DND-41 (cell line): ENCODE measurements around the gene BRCA2.

Experiments used
- EZH2 ChIP-seq: IDR thresholded peaks from 3 replicates; pipeline ENCODE4 v1.6.1; 2012; ENCODE audit warnings: borderline replicate concordance, low read depth, mild to moderate bottlenecking, moderate library complexity, low read length, inconsistent platforms; ENCODE audit not compliant: severe bottlenecking
- TF ChIP-seq, protein P1 (sequence below): IDR thresholded peaks from 2 replicates; pipeline ENCODE4 v1.5.1; 2012; ENCODE audit warnings: borderline replicate concordance, low read length, moderate library complexity, mild to moderate bottlenecking; ENCODE audit not compliant: poor library complexity, severe bottlenecking; ENCODE audit errors: extremely low read depth

DNA sequence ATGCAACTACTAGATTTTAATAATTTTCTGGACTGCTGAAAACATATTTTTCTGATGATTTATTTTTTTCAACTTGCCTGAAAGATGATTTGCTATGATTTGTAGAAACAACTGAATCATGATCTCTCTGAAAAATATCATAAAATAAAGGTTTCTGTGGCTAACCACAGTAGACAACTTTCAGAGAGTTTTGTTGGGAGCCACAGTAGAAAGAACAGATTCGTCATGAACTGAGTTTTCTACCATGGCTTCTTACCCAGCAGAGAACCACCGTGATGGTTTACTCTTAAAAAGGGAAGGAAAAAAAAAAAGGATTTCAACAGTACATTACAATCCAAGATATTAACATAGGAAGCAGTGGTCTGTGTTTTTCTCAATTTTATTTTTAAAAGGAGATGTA, 18.1 kb upstream of the BRCA2 start:
- TF ChIP-seq, protein P1, sequence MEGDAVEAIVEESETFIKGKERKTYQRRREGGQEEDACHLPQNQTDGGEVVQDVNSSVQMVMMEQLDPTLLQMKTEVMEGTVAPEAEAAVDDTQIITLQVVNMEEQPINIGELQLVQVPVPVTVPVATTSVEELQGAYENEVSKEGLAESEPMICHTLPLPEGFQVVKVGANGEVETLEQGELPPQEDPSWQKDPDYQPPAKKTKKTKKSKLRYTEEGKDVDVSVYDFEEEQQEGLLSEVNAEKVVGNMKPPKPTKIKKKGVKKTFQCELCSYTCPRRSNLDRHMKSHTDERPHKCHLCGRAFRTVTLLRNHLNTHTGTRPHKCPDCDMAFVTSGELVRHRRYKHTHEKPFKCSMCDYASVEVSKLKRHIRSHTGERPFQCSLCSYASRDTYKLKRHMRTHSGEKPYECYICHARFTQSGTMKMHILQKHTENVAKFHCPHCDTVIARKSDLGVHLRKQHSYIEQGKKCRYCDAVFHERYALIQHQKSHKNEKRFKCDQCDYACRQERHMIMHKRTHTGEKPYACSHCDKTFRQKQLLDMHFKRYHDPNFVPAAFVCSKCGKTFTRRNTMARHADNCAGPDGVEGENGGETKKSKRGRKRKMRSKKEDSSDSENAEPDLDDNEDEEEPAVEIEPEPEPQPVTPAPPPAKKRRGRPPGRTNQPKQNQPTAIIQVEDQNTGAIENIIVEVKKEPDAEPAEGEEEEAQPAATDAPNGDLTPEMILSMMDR = no peak
- TF ChIP-seq EZH2 = no peak
